OCI-LY7 (cell line): Measurements from ENCODE around the gene DNAI7. TPM values are rescaled to one million over a fixed set of nuclear protein-coding genes. Genes with fewer than 3 reads are reported as not detected.

Experiments used
- BruUV-seq: library from RNA; stranded (reverse); fragments of 400-500 nt; replicated peaks from 2 replicates; lab custom pipeline; 2021; lab: Mats Ljungman, UMichigan
- CTCF ChIA-PET: fragments of 300-600 bp; sonication (Branson Sonifier 250); formaldehyde crosslinking; loops from one replicate; lab custom pipeline; 2022; ENCODE audit warnings: antibody characterized with exemption; ENCODE audit not compliant: unreplicated experiment; lab: Charles Lee
- POLR2A ChIA-PET: fragments of 300-600 bp; sonication (Branson Sonifier 250); formaldehyde crosslinking; loops from one replicate; lab custom pipeline; 2022; ENCODE audit warnings: antibody characterized with exemption; lab: Charles Lee
- DNase-seq: peaks from one replicate; pipeline ENCODE4 v3.0.0-alpha.2; 2015; ENCODE audit warnings: low spot score
- H2AFZ ChIP-seq: fragments of 200-600 bp; sonication (generic), shearing (Covaris generic); 2 replicates; pipeline ENCODE4 v1.6.1; 2014; ENCODE audit warnings: mild to moderate bottlenecking, antibody characterized with exemption, low read length, moderate library complexity
- H3K27ac ChIP-seq: fragments of 200-600 bp; sonication (generic); 2 replicates; pipeline ENCODE4 v1.5.1; 2014; ENCODE audit warnings: mixed run types, low read depth, mild to moderate bottlenecking, moderate library complexity, low read length, inconsistent platforms; ENCODE audit not compliant: poor library complexity, severe bottlenecking
- H3K36me3 ChIP-seq: fragments of 200-600 bp; sonication (generic); 2 replicates; pipeline ENCODE4 v1.6.1; 2014; ENCODE audit warnings: mild to moderate bottlenecking, antibody characterized with exemption, low read length, moderate library complexity, mixed read lengths; ENCODE audit not compliant: insufficient read depth
- H3K4me1 ChIP-seq: fragments of 200-600 bp; sonication (generic); 2 replicates; pipeline ENCODE4 v1.5.1; 2014; ENCODE audit warnings: mild to moderate bottlenecking, low read length; ENCODE audit not compliant: insufficient read depth, poor library complexity, severe bottlenecking
- H3K4me2 ChIP-seq: fragments of 200-600 bp; sonication (generic); 2 replicates; pipeline ENCODE4 v1.6.1; 2014; ENCODE audit warnings: mild to moderate bottlenecking, low read length
- H3K4me3 ChIP-seq: fragments of 200-600 bp; sonication (generic); 2 replicates; pipeline ENCODE4 v1.5.1; 2014; ENCODE audit warnings: mild to moderate bottlenecking, low read depth, low read length; ENCODE audit not compliant: poor library complexity, severe bottlenecking
- H3K79me2 ChIP-seq: fragments of 200-600 bp; sonication (generic); 2 replicates; pipeline ENCODE4 v1.6.1; 2016; ENCODE audit warnings: low read depth, mild to moderate bottlenecking, low read length, moderate library complexity, mixed read lengths; ENCODE audit not compliant: insufficient read depth
- H3K9me2 ChIP-seq: fragments of 200-600 bp; sonication (generic); 2 replicates; pipeline ENCODE4 v1.6.1; 2016; ENCODE audit warnings: mild to moderate bottlenecking, low read length, mixed read lengths; ENCODE audit not compliant: insufficient read depth
- H3K9me3 ChIP-seq: fragments of 200-600 bp; sonication (generic); 2 replicates; pipeline ENCODE4 v1.6.1; 2014; ENCODE audit warnings: mild to moderate bottlenecking, mixed run types, low read length, mixed read lengths
- H4K20me1 ChIP-seq: fragments of 200-600 bp; sonication (generic); 2 replicates; pipeline ENCODE4 v1.6.1; 2014; ENCODE audit warnings: mild to moderate bottlenecking, antibody characterized with exemption, low read length, moderate library complexity, mixed read lengths; ENCODE audit not compliant: insufficient read depth
- CTCF ChIP-seq: fragments of 200-600 bp; sonication (generic); conservative IDR thresholded peaks from 2 replicates; pipeline ENCODE4 v1.5.1; 2014; ENCODE audit warnings: mild to moderate bottlenecking, antibody characterized with exemption, low read length, moderate library complexity, mixed read lengths
- EZH2phosphoT487 ChIP-seq: fragments of 200-600 bp; sonication (generic); IDR thresholded peaks from 2 replicates; pipeline ENCODE4 v1.6.1; 2018; ENCODE audit warnings: low read depth, borderline replicate concordance, mild to moderate bottlenecking, mixed run types, antibody characterized with exemption, low read length, moderate library complexity, mixed read lengths
- intact Hi-C: fragments of 100-400 bp; cut with micrococcal nuclease; formaldehyde crosslinking; loops from one replicate; pipeline ENCODE4 v1.10.0; 2022; ENCODE audit not compliant: unreplicated experiment
- total RNA-seq, 2 experiments: library from RNA; depleted of rRNA in 1 of 2; stranded (reverse); fragments of >200 nt in 1 of 2; shearing (Covaris generic) in 1 of 2; gene quantifications; 2 replicates each; pipeline ENCODE4 v1.2.3, GENCODE V29; 2014 to 2022

DNAI7 gene
- total RNA-seq, 2 experiments from 2014 or later: not detected

- DNase-seq: no peak
- Histone ChIP-seq H2AFZ (no peak overlapping the region), H3K36me3 (peaks cover 100% of the 10 kb centered on the region), H3K27ac (no peak overlapping the region), H3K4me3 (no peak overlapping the region), H3K9me2 (no peaks in the 10 kb centered on the region), H4K20me1 (peaks cover 15% of the 10 kb centered on the region; the same call in 1 of the 2 replicates), H3K4me2 (no peak overlapping the region), H3K9me3 (no peaks in the 10 kb centered on the region), H3K4me1 (peaks cover 12% of the 10 kb centered on the region), H3K79me2 (peaks cover 100% of the 10 kb centered on the region)
- no TSS peak for BruUV-seq
- TF ChIP-seq CTCF (no peak), EZH2phosphoT487 (no peak)
- ChIA-PET CTCF (no interaction called here), POLR2A (interaction anchor here (0.7 to 5.1 kb wide), 7 partner anchors 8 to 237 kb away, joined by 3 to 24 read pairs (median 4); no protein-coding TSS in a partner anchor)
- intact Hi-C loops: loop anchor here (5.0 kb wide), 1 partner anchor 36 kb away; no protein-coding TSS in a partner anchor
These were observed 123.6 kb downstream of the DNAI7 start for GRCh38 chr12:25071366-25071765.

GRCh38 chr12:25069224-25069623 lies 125.7 kb downstream of the DNAI7 start:
- no peaks in the 10 kb centered on the region for H3K9me2 ChIP-seq
- no TSS peak for BruUV-seq
- intact Hi-C loops: no loop called here
- peaks cover 100% of the 10 kb centered on the region for H3K79me2 ChIP-seq
- H3K4me2 ChIP-seq: no peak overlapping the region
- ChIA-PET POLR2A (no interaction called here), CTCF (no interaction called here)
- no peak for DNase-seq
- H2AFZ ChIP-seq: no peak overlapping the region
- H3K9me3 ChIP-seq: no peaks in the 10 kb centered on the region
- peak overlapping the region; percentile 6 for H3K27ac ChIP-seq
- H4K20me1 ChIP-seq: peaks cover 20% of the 10 kb centered on the region; the same call in 1 of the 2 replicates
- TF ChIP-seq EZH2phosphoT487 (no peak), CTCF (no peak)
- no peak overlapping the region for H3K4me3 ChIP-seq
- peaks cover 100% of the 10 kb centered on the region for H3K36me3 ChIP-seq
- H3K4me1 ChIP-seq: peaks cover 12% of the 10 kb centered on the region

GRCh38 chr12:25065035-25065434 lies 129.9 kb downstream of the DNAI7 start:
- Histone ChIP-seq H3K27ac (no peak overlapping the region), H3K36me3 (peaks cover 100% of the 10 kb centered on the region), H3K79me2 (peaks cover 100% of the 10 kb centered on the region), H3K9me3 (0 out of 2 replicates have a peak, but pooled peaks cover 4% of the 10 kb centered on the region), H2AFZ (no peak overlapping the region), H3K4me2 (no peak overlapping the region), H4K20me1 (peaks cover 44% of the 10 kb centered on the region), H3K4me3 (no peak overlapping the region), H3K4me1 (peaks cover 41% of the 10 kb centered on the region), H3K9me2 (no peaks in the 10 kb centered on the region)
- TF ChIP-seq EZH2phosphoT487 (no peak), CTCF (no peak)
- DNase-seq: no peak
- ChIA-PET CTCF (no interaction called here), POLR2A (interaction anchor here (1.0 kb wide), 1 partner anchor 43 kb away, joined by 3 read pairs; no protein-coding TSS in a partner anchor)
- intact Hi-C loops: no loop called here
- BruUV-seq: no TSS peak
